HepG2 (cell line): ENCODE results near the gene ZBTB7A. TPM values are rescaled to one million over a fixed set of nuclear protein-coding genes. Genes with fewer than 3 reads are reported as not detected.
A peak's percentile ranks its signal among the peaks of the same experiment; 100 is the strongest.

Experiments used
- ATAC-seq: fragments of 200-7000 bp; cut with Tn5 transposase; 3 replicates; pipeline ENCODE4 v1.9.1; 2020; ENCODE audit warnings: mild to moderate bottlenecking, moderate library complexity
- BruUV-seq: library from RNA; stranded (reverse); fragments of 400-500 nt; replicated peaks from 2 replicates; lab custom pipeline; 2021; lab: Mats Ljungman, UMichigan
- CTCF ChIA-PET: fragments of 300-600 bp; formaldehyde crosslinking; extraction: SDS; loops from one replicate; lab custom pipeline; 2021; ENCODE audit warnings: low total read pairs, inconsistent platforms, low intra/inter-chr PET ratio; lab: Yijun Ruan, JAX
- POLR2A ChIA-PET: fragments of 350-600 bp; sonication (Branson Sonifier 250); formaldehyde crosslinking; loops from one replicate; lab custom pipeline; 2020; ENCODE audit warnings: antibody characterized with exemption, inconsistent platforms; lab: Yijun Ruan, JAX
- DNase-seq: peaks from one replicate; pipeline ENCODE4 v3.0.0-alpha.2; 2015; ENCODE audit warnings: low spot score
- FAIRE-seq: peaks from 3 replicates; lab custom pipeline; 2011; peaks lifted over from hg19 to GRCh38; lab: Jason Lieb, UNC
- H2AFZ ChIP-seq: one replicate; pipeline ENCODE4 v1.6.1; 2011; ENCODE audit warnings: low read length, inconsistent platforms
- H3K27ac ChIP-seq: fragments of 300-600 bp; 3 replicates; pipeline ENCODE4 v1.8.0; 2011; ENCODE audit warnings: mixed run types, mild to moderate bottlenecking, mixed read lengths, low read length, inconsistent platforms; ENCODE audit not compliant: insufficient read depth; ENCODE audit errors: extremely low read length
- H3K27me3 ChIP-seq, 2 experiments: fragments of 200-600 bp in 1 of 2; 2 replicates in 1 of 2; 3 replicates in 1 of 2; pipeline versions ENCODE4 v1.6.0 to v1.8.0; 2011; ENCODE audit warnings: low read length in 2 of 2, mild to moderate bottlenecking in 2 of 2, moderate library complexity in 2 of 2, inconsistent platforms in 1 of 2; ENCODE audit not compliant: insufficient read depth in 2 of 2, control insufficient read depth in 1 of 2
- H3K36me3 ChIP-seq, 2 experiments: fragments of 200-600 bp in 1 of 2; replicated peaks in 1 of 2; 2 replicates in 1 of 2; 3 replicates in 1 of 2; pipeline versions ENCODE4 v1.5.1 to v1.8.0; 2011; ENCODE audit warnings: low read length in 2 of 2, inconsistent platforms in 1 of 2; ENCODE audit not compliant: insufficient read depth in 2 of 2, control insufficient read depth in 1 of 2
- H3K4me1 ChIP-seq: 2 replicates; pipeline ENCODE4 v1.5.1; 2012; ENCODE audit warnings: low read length, inconsistent platforms; ENCODE audit not compliant: insufficient read depth
- H3K4me2 ChIP-seq: 2 replicates; pipeline ENCODE4 v1.6.0; 2011; ENCODE audit warnings: low read depth, low read length, inconsistent platforms
- H3K4me3 ChIP-seq, 3 experiments: fragments of 200-600 bp in 1 of 3; sonication (generic), shearing (Covaris generic) in 1 of 3; replicated peaks in 1 of 3; 2 replicates each; pipeline ENCODE4 v1.5.1; 2011 to 2016; ENCODE audit warnings: low read length in 3 of 3, inconsistent platforms in 2 of 3, low read depth in 2 of 3, mild to moderate bottlenecking in 2 of 3, control low read depth in 1 of 3, mixed read lengths in 1 of 3; ENCODE audit not compliant: insufficient read depth in 1 of 3
- H3K79me2 ChIP-seq: one replicate; pipeline ENCODE4 v1.6.1; 2011; ENCODE audit warnings: low read length, inconsistent platforms; ENCODE audit not compliant: insufficient read depth
- H3K9ac ChIP-seq: 2 replicates; pipeline ENCODE4 v1.6.0; 2011; ENCODE audit warnings: mild to moderate bottlenecking, low read depth, low read length, inconsistent platforms; ENCODE audit not compliant: insufficient read depth
- H3K9me3 ChIP-seq: 2 replicates; pipeline ENCODE4 v1.5.1; 2012; ENCODE audit warnings: mild to moderate bottlenecking, low read length
- H4K20me1 ChIP-seq: 2 replicates; pipeline ENCODE4 v1.6.0; 2011; ENCODE audit warnings: inconsistent platforms, mild to moderate bottlenecking, low read length, moderate library complexity; ENCODE audit not compliant: insufficient read depth
- HNRNPK ChIP-seq: fragments of 200-400 bp; formaldehyde crosslinking; IDR thresholded peaks from 2 replicates; pipeline ENCODE4 v1.6.1; 2018; ENCODE audit warnings: low read length, low read depth, moderate library complexity, mild to moderate bottlenecking; ENCODE audit not compliant: poor library complexity, severe bottlenecking
- PCBP1 ChIP-seq: fragments of 200-400 bp; formaldehyde crosslinking; IDR thresholded peaks from 2 replicates; pipeline ENCODE4 v1.6.1; 2017; ENCODE audit warnings: mild to moderate bottlenecking, low read depth, low read length, borderline replicate concordance
- SP4 ChIP-seq: sonication (generic); formaldehyde crosslinking; IDR thresholded peaks from 2 replicates; pipeline ENCODE4 v1.8.1; 2023; ENCODE audit warnings: mild to moderate bottlenecking, missing genetic modification reagents
- ZNF263 ChIP-seq: sonication (generic); formaldehyde crosslinking; IDR thresholded peaks from 2 replicates; pipeline ENCODE4 v1.4.0; 2020; ENCODE audit warnings: missing genetic modification reagents
- WGBS: methylation state at CpG from one replicate; pipeline ENCODE4 v1.1.6; 2017; ENCODE audit warnings: low lambda C conversion rate; 5-methylcytosine and 5-hydroxymethylcytosine counted together
- in situ Hi-C: cut with HindIII; loops from 2 replicates; pipeline ENCODE4 v1.10.0; 2017; ENCODE audit warnings: low pct_unique_long_range_greater_than_20kb; ENCODE audit not compliant: extremely low pct_ligation_motif_present
- intact Hi-C: fragments of 100-400 bp; cut with micrococcal nuclease; formaldehyde crosslinking; loops from one replicate; pipeline ENCODE4 v1.10.0; 2022; ENCODE audit not compliant: unreplicated experiment
- polyA plus RNA-seq, 8 experiments: library from polyadenylated mRNA; depleted of rRNA in 3 of 8; stranded (reverse) in 7 of 8; unstranded in 1 of 8; fragments of >200 nt; fragmentation: Illumina TruSeq in 4 of 8; extraction: Trizol in 4 of 8; gene quantifications; 2 replicates each; pipeline versions ENCODE4 v1.2.1 to v1.2.3, GENCODE V29; 2011 to 2016; ENCODE audit warnings: low read depth in 4 of 8, missing spikeins in 1 of 8, mixed read lengths in 1 of 8; ENCODE audit not compliant: insufficient read depth in 1 of 8
- total RNA-seq, 5 experiments: library from RNA; depleted of rRNA; stranded (reverse); fragments of >200 nt; fragmentation: Illumina TruSeq; extraction: Trizol; gene quantifications; 2 replicates each; pipeline ENCODE4 v1.2.3, GENCODE V29; 2016; ENCODE audit warnings: low read depth in 1 of 5
- TF ChIP-seq, protein P1 (sequence below): sonication (generic); formaldehyde crosslinking; IDR thresholded peaks from 2 replicates; pipeline ENCODE4 v1.5.0; 2020; ENCODE audit warnings: mild to moderate bottlenecking, missing genetic modification reagents
- TF ChIP-seq, protein P2 (sequence below): IDR thresholded peaks from 2 replicates; pipeline ENCODE4 v1.6.1; 2016; ENCODE audit warnings: missing compliant biosample characterization, missing genetic modification reagents, borderline replicate concordance

Gene ZBTB7A
- total and polyA plus RNA-seq, 2 of the 13 experiments (the other 11 are each of a cell fraction or from before 2014, with no cell fraction given): 3.6 to 4.0 TPM

DNA sequence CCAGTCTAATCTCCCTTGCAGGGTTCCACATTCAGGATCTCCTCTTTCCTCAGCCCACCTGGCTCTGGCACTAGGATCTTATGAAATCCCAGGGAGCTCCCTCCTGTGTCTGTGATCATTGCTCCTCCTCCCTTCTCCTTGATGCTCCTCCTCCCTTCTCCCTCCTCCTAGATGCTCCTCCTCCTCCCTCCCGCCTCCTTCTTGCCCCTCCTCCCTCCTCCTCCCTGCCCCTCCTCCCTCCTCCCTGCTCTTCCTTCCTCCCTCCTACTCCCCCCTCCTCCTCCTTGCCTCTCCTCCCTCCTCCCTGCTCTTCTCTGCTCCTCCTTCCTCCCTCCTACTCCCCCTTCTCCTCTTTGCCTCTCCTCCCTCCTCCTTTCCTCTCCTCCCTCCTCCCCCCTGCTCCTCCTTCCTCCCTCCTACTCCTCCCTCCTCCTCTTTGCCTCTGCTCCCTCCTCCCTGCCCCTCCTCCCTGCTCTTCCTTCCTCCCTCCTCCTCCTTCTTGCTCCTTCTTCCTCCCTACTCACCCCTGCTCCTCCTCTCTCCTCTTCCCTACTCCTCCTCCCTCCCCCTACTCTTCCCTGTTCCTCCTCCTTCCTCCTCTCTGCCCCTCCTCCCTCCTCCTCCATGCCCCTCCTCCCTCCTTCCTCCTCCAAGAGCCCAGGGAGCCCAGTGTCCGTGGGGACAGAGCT, 14.9 kb upstream of the ZBTB7A start:
- DNase-seq: no peak

DNA sequence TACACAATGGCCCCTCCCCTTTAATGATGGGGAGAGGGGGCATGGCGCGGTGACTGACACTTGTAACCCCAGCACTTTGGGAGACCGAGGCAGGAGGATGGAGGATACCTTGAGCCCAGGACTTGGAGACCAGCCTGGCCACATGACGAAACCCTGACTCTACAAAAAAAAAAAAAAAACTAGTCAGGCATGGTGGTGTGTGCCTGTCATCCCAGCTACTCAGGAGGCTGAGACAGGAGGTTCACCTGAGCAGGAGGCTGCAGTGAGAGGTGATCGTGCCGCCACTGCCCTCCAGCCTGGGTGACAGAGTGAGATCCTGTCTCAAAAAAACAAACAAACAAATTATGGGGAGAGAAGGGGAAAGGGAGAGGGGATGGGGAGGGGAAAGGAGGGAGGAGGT, 13.8 kb upstream of the ZBTB7A start:
- no peaks in the 10 kb centered on the region for H4K20me1 ChIP-seq
- H3K4me3 ChIP-seq: no peak overlapping the region
- H3K4me2 ChIP-seq: no peak overlapping the region
- no TSS peak for BruUV-seq
- H2AFZ ChIP-seq: no peak overlapping the region
- CTCF ChIA-PET: no interaction called here
- no peaks in the 10 kb centered on the region for H3K36me3 ChIP-seq
- no peak for FAIRE-seq
- intact Hi-C loops (no loop called here), in situ Hi-C loops (no loop called here)
- H3K9me3 ChIP-seq: no peaks in the 10 kb centered on the region
- no peak overlapping the region for H3K27ac ChIP-seq
- 44% methylated on average over 6 of the region's 6 CpGs for WGBS
- H3K4me1 ChIP-seq: peaks cover 51% of the 10 kb centered on the region
- H3K9ac ChIP-seq: no peak overlapping the region
- no peak for DNase-seq
- POLR2A ChIA-PET: no interaction called here
- no peaks in the 10 kb centered on the region for H3K79me2 ChIP-seq
- no peak for ATAC-seq
- TF ChIP-seq, protein P1, sequence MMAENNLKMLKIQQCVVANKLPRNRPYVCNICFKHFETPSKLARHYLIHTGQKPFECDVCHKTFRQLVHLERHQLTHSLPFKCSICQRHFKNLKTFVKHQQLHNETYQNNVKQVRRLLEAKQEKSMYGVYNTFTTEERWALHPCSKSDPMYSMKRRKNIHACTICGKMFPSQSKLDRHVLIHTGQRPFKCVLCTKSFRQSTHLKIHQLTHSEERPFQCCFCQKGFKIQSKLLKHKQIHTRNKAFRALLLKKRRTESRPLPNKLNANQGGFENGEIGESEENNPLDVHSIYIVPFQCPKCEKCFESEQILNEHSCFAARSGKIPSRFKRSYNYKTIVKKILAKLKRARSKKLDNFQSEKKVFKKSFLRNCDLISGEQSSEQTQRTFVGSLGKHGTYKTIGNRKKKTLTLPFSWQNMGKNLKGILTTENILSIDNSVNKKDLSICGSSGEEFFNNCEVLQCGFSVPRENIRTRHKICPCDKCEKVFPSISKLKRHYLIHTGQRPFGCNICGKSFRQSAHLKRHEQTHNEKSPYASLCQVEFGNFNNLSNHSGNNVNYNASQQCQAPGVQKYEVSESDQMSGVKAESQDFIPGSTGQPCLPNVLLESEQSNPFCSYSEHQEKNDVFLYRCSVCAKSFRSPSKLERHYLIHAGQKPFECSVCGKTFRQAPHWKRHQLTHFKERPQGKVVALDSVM: peak; percentile 72
- TF ChIP-seq SP4: no peak
- no peaks in the 10 kb centered on the region for H3K27me3 ChIP-seq

More for the DNA sequence above, 14.9 kb upstream of the ZBTB7A start:
- ChIA-PET POLR2A (no interaction called here), CTCF (no interaction called here)
- Histone ChIP-seq H3K9ac (0 out of 2 replicates have a peak overlapping the region, but pooled peaks have one; percentile 15), H3K4me1 (peaks cover 62% of the 10 kb centered on the region), H4K20me1 (no peaks in the 10 kb centered on the region), H3K27me3 (no peaks in the 10 kb centered on the region), H3K36me3 (no peaks in the 10 kb centered on the region), H3K27ac (no peak overlapping the region), H3K4me3 (peak overlapping the region in 1 of 3 experiments; percentile 33; a peak in 1 of 6 replicates), H3K79me2 (no peaks in the 10 kb centered on the region), H2AFZ (no peak overlapping the region), H3K4me2 (peak overlapping the region; percentile 27; the same call in 1 of the 2 replicates), H3K9me3 (no peaks in the 10 kb centered on the region)
- BruUV-seq: no TSS peak
- TF ChIP-seq HNRNPK: peak; percentile 40
- 0 out of 2 replicates have a peak, but pooled peaks have one; percentile 17 for TF ChIP-seq PCBP1
- peak; percentile 91 for TF ChIP-seq ZNF263 (CRISPR knock-in tag)
- TF ChIP-seq, protein P2, sequence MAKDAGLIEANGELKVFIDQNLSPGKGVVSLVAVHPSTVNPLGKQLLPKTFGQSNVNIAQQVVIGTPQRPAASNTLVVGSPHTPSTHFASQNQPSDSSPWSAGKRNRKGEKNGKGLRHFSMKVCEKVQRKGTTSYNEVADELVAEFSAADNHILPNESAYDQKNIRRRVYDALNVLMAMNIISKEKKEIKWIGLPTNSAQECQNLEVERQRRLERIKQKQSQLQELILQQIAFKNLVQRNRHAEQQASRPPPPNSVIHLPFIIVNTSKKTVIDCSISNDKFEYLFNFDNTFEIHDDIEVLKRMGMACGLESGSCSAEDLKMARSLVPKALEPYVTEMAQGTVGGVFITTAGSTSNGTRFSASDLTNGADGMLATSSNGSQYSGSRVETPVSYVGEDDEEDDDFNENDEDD (CRISPR knock-in tag): no peak
- in situ Hi-C loops (no loop called here), intact Hi-C loops (no loop called here)
- ATAC-seq (no peak), FAIRE-seq (no peak)
- WGBS: 5% methylated on average over 2 of the region's 2 CpGs
